Kidney epithelial cell (primary cell): ENCODE measurements around the gene SEC14L1. TPM values are rescaled to one million over a fixed set of nuclear protein-coding genes. Genes with fewer than 3 reads are reported as not detected.
"Not testable (repeated sequence)": the region's sequence is repeated elsewhere in the genome, so short reads cannot be mapped to it uniquely, and the experiment has no call there.

Experiments used
- DNase-seq: peaks from one replicate; pipeline ENCODE4 v3.0.0-alpha.2; 2010; ENCODE audit warnings: low read depth
- H3K27me3 ChIP-seq: 2 replicates; pipeline ENCODE4 v1.6.0; 2011; ENCODE audit warnings: low read length; ENCODE audit not compliant: control insufficient read depth, insufficient read depth
- H3K36me3 ChIP-seq: 2 replicates; pipeline ENCODE4 v1.5.1; 2011; ENCODE audit warnings: low read length; ENCODE audit not compliant: control insufficient read depth, insufficient read depth
- H3K4me3 ChIP-seq: 2 replicates; pipeline ENCODE4 v1.5.1; 2011; ENCODE audit warnings: low read depth, mild to moderate bottlenecking, control low read depth, low read length
- CTCF ChIP-seq: IDR thresholded peaks from 2 replicates; pipeline ENCODE4 v1.5.1; 2011; ENCODE audit warnings: mild to moderate bottlenecking, moderate library complexity, low read length, control low read depth, inconsistent platforms; ENCODE audit not compliant: insufficient read depth, poor library complexity, severe bottlenecking
- total RNA-seq: library from RNA; depleted of rRNA; stranded (reverse); fragments of >200 nt; gene quantifications from 2 replicates; pipeline ENCODE4 v1.2.3, GENCODE V29; 2015

The SEC14L1 gene
- total RNA-seq, 1 donor from 2014 or later: 41.6 TPM

- no peaks in the 10 kb centered on the region for H3K27me3 ChIP-seq
- no peak for TF ChIP-seq CTCF
- no peaks in the 10 kb centered on the region for H3K36me3 ChIP-seq
- no peak for DNase-seq
- no peak overlapping the region for H3K4me3 ChIP-seq
These were observed 33.0 kb upstream of the SEC14L1 start for GRCh38 chr17:77107506-77108433.

DNA sequence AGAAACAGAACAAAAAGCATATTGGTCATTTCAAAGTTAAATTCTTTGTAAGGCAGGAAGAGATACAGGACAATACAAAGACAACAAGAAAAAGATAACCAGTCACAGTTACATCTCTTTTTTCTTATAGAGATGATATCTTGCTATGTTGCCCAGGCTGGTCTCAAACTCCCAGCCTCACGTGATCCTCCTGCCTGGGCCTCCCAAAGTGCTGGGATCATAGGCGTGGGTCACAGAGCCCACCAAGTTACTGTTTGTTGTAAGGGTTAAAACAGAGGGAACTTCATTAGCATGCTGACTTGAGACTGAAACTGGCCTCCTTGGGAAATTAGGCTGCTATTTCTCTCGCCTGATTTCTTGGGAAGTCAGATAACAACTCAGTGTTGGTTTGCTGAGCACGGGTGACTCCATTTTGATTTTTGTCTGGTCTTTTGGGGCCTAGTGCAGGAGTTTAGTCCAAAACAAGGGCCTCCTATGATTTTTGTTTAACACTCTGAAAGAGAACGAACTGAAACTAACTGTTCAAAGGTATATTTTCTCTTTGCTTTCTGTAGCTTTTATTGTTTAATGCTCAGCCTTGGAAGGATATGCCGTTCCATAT lies 31.5 kb upstream of the SEC14L1 start:
- DNase-seq: no peak
- H3K36me3 ChIP-seq: no peaks in the 10 kb centered on the region
- H3K27me3 ChIP-seq: no peaks in the 10 kb centered on the region
- no peak overlapping the region for H3K4me3 ChIP-seq
- TF ChIP-seq CTCF: no peak

GRCh38 chr17:77109764-77110359 lies 30.9 kb upstream of the SEC14L1 start:
- no peak overlapping the region for H3K4me3 ChIP-seq
- H3K36me3 ChIP-seq: no peaks in the 10 kb centered on the region
- TF ChIP-seq CTCF: no peak
- no peak for DNase-seq
- no peaks in the 10 kb centered on the region for H3K27me3 ChIP-seq

DNA sequence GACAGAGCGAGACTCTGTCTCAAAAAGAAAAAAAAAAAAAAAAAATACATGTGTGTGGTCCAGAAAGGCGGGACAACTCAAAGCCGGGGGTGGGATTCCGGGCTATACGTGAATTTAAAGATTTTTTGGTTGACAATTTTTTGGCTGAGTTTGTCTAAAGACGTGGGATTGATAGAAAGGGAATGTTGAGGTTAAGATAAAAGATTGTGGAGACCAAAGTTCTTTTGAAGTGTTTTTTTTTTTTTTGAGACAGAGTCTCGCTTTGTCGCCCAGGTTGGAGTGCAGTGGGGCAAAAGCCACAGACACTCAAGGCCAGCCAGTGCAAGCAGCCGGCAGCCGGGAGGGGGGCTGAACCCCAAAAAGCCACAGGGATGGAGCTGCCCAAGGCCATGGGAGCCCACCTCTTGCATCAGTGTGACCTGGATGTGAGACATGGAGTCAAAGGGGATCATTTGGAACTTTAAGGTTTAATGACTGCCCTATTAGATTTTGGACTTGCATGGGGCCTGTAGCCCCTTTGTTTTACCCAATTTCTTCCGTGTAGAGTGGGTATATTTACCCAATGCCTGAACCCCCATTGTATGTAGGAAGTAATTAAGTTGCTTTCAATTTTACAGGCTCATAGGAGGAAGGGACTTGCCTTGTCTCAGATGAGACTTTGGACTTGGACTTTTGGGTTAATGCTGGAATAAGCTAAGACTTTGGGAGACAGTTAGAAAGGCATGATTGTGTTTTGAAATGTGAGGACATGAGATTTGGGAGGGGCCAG lies 29.4 kb upstream of the SEC14L1 start:
- not testable (repeated sequence) for H3K27me3 ChIP-seq, H3K36me3 ChIP-seq, H3K4me3 ChIP-seq, DNase-seq

GRCh38 chr17:77111934-77112296 lies 28.9 kb upstream of the SEC14L1 start:
- Histone ChIP-seq H3K4me3 (no peak overlapping the region), H3K36me3 (no peaks in the 10 kb centered on the region), H3K27me3 (no peaks in the 10 kb centered on the region)
- no peak for DNase-seq
- TF ChIP-seq CTCF: no peak

DNA sequence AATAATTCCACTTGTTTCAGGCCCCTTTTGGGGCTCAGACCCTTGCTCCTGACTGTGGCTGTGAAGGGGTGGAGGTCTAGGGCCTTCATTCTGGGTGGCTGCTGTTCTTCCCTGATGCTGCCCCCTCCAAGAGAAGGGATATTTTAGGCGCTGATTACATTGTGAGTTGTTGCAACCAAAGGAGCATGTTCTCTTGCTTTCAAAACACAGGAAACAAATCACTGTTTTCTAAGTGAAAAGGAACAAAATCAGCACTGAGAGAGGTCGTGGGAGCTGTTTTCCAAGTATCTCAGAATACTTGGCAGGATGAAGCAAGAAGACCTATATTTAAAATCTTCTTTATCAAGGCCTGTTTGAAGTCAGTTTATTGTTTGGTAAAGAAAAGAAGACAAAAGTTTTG lies 25.3 kb upstream of the SEC14L1 start:
- Histone ChIP-seq H3K36me3 (no peaks in the 10 kb centered on the region), H3K27me3 (no peaks in the 10 kb centered on the region), H3K4me3 (no peak overlapping the region)
- DNase-seq: no peak
- no peak for TF ChIP-seq CTCF
